Fibroblast of villous mesenchyme (primary cell): ENCODE measurements around the gene BBS1. TPM values are rescaled to one million over a fixed set of nuclear protein-coding genes. Genes with fewer than 3 reads are reported as not detected.
A peak's percentile ranks its signal among the peaks of the same experiment; 100 is the strongest.

Experiments
- DNase-seq: peaks from one replicate; pipeline ENCODE4 v3.0.0-alpha.2; 2010; ENCODE audit warnings: low read depth
- H3K4me3 ChIP-seq: 2 replicates; pipeline ENCODE4 v1.5.1; 2011; ENCODE audit warnings: low read depth, mild to moderate bottlenecking, low read length
- CTCF ChIP-seq: IDR thresholded peaks from 2 replicates; pipeline ENCODE4 v1.5.1; 2012; ENCODE audit warnings: low read depth, mild to moderate bottlenecking, low read length; ENCODE audit not compliant: insufficient read depth
- total RNA-seq: library from RNA; depleted of rRNA; stranded (reverse); fragments of >200 nt; gene quantifications from 2 replicates; pipeline ENCODE4 v1.2.3, GENCODE V29; 2012

BBS1 gene
- total RNA-seq, 1 donor = 34.5 TPM

- no peak for DNase-seq
- no peak for TF ChIP-seq CTCF
- no peak overlapping the region for H3K4me3 ChIP-seq
Observed at GRCh38 chr11:66494935-66495334, 15.5 kb upstream of the BBS1 start.

GRCh38 chr11:66495401-66495854, 15.0 kb upstream of the BBS1 start:
- DNase-seq = no peak
- H3K4me3 ChIP-seq = no peak overlapping the region
- TF ChIP-seq CTCF = no peak

GRCh38 chr11:66497206-66497605, 13.2 kb upstream of the BBS1 start:
- no peak for DNase-seq
- TF ChIP-seq CTCF = no peak
- H3K4me3 ChIP-seq = no peak overlapping the region

- no peak overlapping the region for H3K4me3 ChIP-seq
- no peak for TF ChIP-seq CTCF
- DNase-seq = no peak
Observed at GRCh38 chr11:66498506-66498905, 11.9 kb upstream of the BBS1 start.

- no peak for DNase-seq
- TF ChIP-seq CTCF = no peak
- no peak overlapping the region for H3K4me3 ChIP-seq
Observed at GRCh38 chr11:66505276-66505816, 5.1 kb upstream of the BBS1 start.

- TF ChIP-seq CTCF = no peak
- peak; percentile 32 for DNase-seq
- H3K4me3 ChIP-seq = no peak overlapping the region
Observed at GRCh38 chr11:66509131-66509561, 1.3 kb upstream of the BBS1 start.

- DNase-seq = no peak
- no peak for TF ChIP-seq CTCF
Observed at GRCh38 chr11:66510990-66511339, 530 bp downstream of the BBS1 start.

More at GRCh38 chr11:66510990-66511339, 530 bp downstream of the BBS1 start:
- H3K4me3 ChIP-seq = peak overlapping the region; percentile 99
